ENCODE measurements around the gene PCNT.
A peak's percentile ranks its signal among the peaks of the same experiment; 100 is the strongest.
"Not testable (repeated sequence)": the region's sequence is repeated elsewhere in the genome, so short reads cannot be mapped to it uniquely, and the experiment has no call there.

PCNT gene

GRCh38 chr21:46455575-46456385 is 131.8 kb downstream of the PCNT start:
- no peak overlapping the region for H3K9ac ChIP-seq (ENCODE audit: low read depth, low read length)
- no peaks in the 10 kb centered on the region for H3K27me3 ChIP-seq (ENCODE audit: control insufficient read depth, insufficient read depth, low read length)
- no peaks in the 10 kb centered on the region for H3K9me3 ChIP-seq (ENCODE audit: control insufficient read depth, insufficient read depth, low read length)
- no peak overlapping the region for H3K4me3 ChIP-seq (ENCODE audit: low read depth, low read length)
- H3K36me3 ChIP-seq (ENCODE audit: control insufficient read depth, insufficient read depth, low read length), result peaks cover 17% of the 10 kb centered on the region
- no peak overlapping the region for H3K27ac ChIP-seq (ENCODE audit: low read depth, low read length)
- H3K4me1 ChIP-seq (ENCODE audit: control insufficient read depth, insufficient read depth, low read length), result peaks cover 6% of the 10 kb centered on the region

- Histone ChIP-seq H3K9ac (ENCODE audit: low read depth, low read length) (no peak overlapping the region), H3K9me3 (ENCODE audit: control insufficient read depth, insufficient read depth, low read length) (no peaks in the 10 kb centered on the region), H3K27ac (ENCODE audit: low read depth, low read length) (no peak overlapping the region), H3K4me1 (ENCODE audit: control insufficient read depth, insufficient read depth, low read length) (peaks cover 6% of the 10 kb centered on the region), H3K36me3 (ENCODE audit: control insufficient read depth, insufficient read depth, low read length) (peaks cover 17% of the 10 kb centered on the region), H3K4me3 (ENCODE audit: low read depth, low read length) (no peak overlapping the region), H3K27me3 (ENCODE audit: control insufficient read depth, insufficient read depth, low read length) (no peaks in the 10 kb centered on the region)
These were observed 132.8 kb downstream of the PCNT start for GRCh38 chr21:46456750-46457149.

GRCh38 chr21:46457801-46458314 is 133.9 kb downstream of the PCNT start:
- Histone ChIP-seq H3K4me1 (ENCODE audit: control insufficient read depth, insufficient read depth, low read length) (peaks cover 6% of the 10 kb centered on the region), H3K9me3 (ENCODE audit: control insufficient read depth, insufficient read depth, low read length) (no peaks in the 10 kb centered on the region), H3K4me3 (ENCODE audit: low read depth, low read length) (peak overlapping the region; percentile 92), H3K9ac (ENCODE audit: low read depth, low read length) (peak overlapping the region; percentile 90), H3K27me3 (ENCODE audit: control insufficient read depth, insufficient read depth, low read length) (no peaks in the 10 kb centered on the region), H3K27ac (ENCODE audit: low read depth, low read length) (peak overlapping the region; percentile 93), H3K36me3 (ENCODE audit: control insufficient read depth, insufficient read depth, low read length) (peaks cover 20% of the 10 kb centered on the region)

GRCh38 chr21:46458315-46459023 is 134.5 kb downstream of the PCNT start, which contains the start of gene DIP2A:
Gene DIP2A (plus strand): TSS chr21:46458891. CDS start chr21:46459132, 241 bp downstream.
- Histone ChIP-seq H3K36me3 (ENCODE audit: control insufficient read depth, insufficient read depth, low read length) (peaks cover 25% of the 10 kb centered on the region), H3K4me3 (ENCODE audit: low read depth, low read length) (peak within 1 kb of the TSS; percentile 92), H3K9ac (ENCODE audit: low read depth, low read length) (peak within 1 kb of the TSS; percentile 90), H3K9me3 (ENCODE audit: control insufficient read depth, insufficient read depth, low read length) (no peaks in the 10 kb centered on the region), H3K27ac (ENCODE audit: low read depth, low read length) (peak within 1 kb of the TSS; percentile 93), H3K4me1 (ENCODE audit: control insufficient read depth, insufficient read depth, low read length) (peaks cover 6% of the 10 kb centered on the region), H3K27me3 (ENCODE audit: control insufficient read depth, insufficient read depth, low read length) (no peaks in the 10 kb centered on the region)

- Histone ChIP-seq H3K4me3 (ENCODE audit: low read depth, low read length) (peak overlapping the region; percentile 92), H3K9ac (ENCODE audit: low read depth, low read length) (peak overlapping the region; percentile 66; the same call in 1 of the 2 replicates)
These were observed 135.0 kb downstream of the PCNT start for GRCh38 chr21:46459024-46459355.

GRCh38 chr21:46459356-46460112 is 135.6 kb downstream of the PCNT start:
- Histone ChIP-seq H3K9me3 (ENCODE audit: control insufficient read depth, insufficient read depth, low read length) (no peaks in the 10 kb centered on the region), H3K4me1 (ENCODE audit: control insufficient read depth, insufficient read depth, low read length) (peaks cover 6% of the 10 kb centered on the region), H3K27me3 (ENCODE audit: control insufficient read depth, insufficient read depth, low read length) (no peaks in the 10 kb centered on the region), H3K9ac (ENCODE audit: low read depth, low read length) (no peak overlapping the region), H3K36me3 (ENCODE audit: control insufficient read depth, insufficient read depth, low read length) (peaks cover 28% of the 10 kb centered on the region), H3K4me3 (ENCODE audit: low read depth, low read length) (peak overlapping the region; percentile 92), H3K27ac (ENCODE audit: low read depth, low read length) (no peak overlapping the region)

More at GRCh38 chr21:46459024-46459355, 135.0 kb downstream of the PCNT start:
- H3K27me3 ChIP-seq (ENCODE audit: control insufficient read depth, insufficient read depth, low read length), result no peaks in the 10 kb centered on the region
- H3K36me3 ChIP-seq (ENCODE audit: control insufficient read depth, insufficient read depth, low read length), result peaks cover 25% of the 10 kb centered on the region
- H3K27ac ChIP-seq (ENCODE audit: low read depth, low read length), result peak overlapping the region; percentile 68
- no peaks in the 10 kb centered on the region for H3K9me3 ChIP-seq (ENCODE audit: control insufficient read depth, insufficient read depth, low read length)
- peaks cover 6% of the 10 kb centered on the region for H3K4me1 ChIP-seq (ENCODE audit: control insufficient read depth, insufficient read depth, low read length)

- Histone ChIP-seq H3K4me3 (ENCODE audit: low read depth, low read length) (no peak overlapping the region), H3K27me3 (ENCODE audit: control insufficient read depth, insufficient read depth, low read length) (no peaks in the 10 kb centered on the region), H3K36me3 (ENCODE audit: control insufficient read depth, insufficient read depth, low read length) (peaks cover 20% of the 10 kb centered on the region), H3K9ac (ENCODE audit: low read depth, low read length) (no peak overlapping the region), H3K9me3 (ENCODE audit: control insufficient read depth, insufficient read depth, low read length) (no peaks in the 10 kb centered on the region), H3K4me1 (ENCODE audit: control insufficient read depth, insufficient read depth, low read length) (peaks cover 6% of the 10 kb centered on the region), H3K27ac (ENCODE audit: low read depth, low read length) (no peak overlapping the region)
These were observed 138.0 kb downstream of the PCNT start for GRCh38 chr21:46461909-46462308.

GRCh38 chr21:46465153-46465552 is 141.2 kb downstream of the PCNT start:
- not testable (repeated sequence) for H3K4me3 ChIP-seq (ENCODE audit: low read depth, low read length); H3K27me3 ChIP-seq (ENCODE audit: control insufficient read depth, insufficient read depth, low read length); H3K27ac ChIP-seq (ENCODE audit: low read depth, low read length); H3K9ac ChIP-seq (ENCODE audit: low read depth, low read length); H3K4me1 ChIP-seq (ENCODE audit: control insufficient read depth, insufficient read depth, low read length); H3K9me3 ChIP-seq (ENCODE audit: control insufficient read depth, insufficient read depth, low read length)
- H3K36me3 ChIP-seq (ENCODE audit: control insufficient read depth, insufficient read depth, low read length), result peaks cover 24% of the 10 kb centered on the region

- Histone ChIP-seq H3K4me1 (ENCODE audit: control insufficient read depth, insufficient read depth, low read length) (no peaks in the 10 kb centered on the region), H3K27me3 (ENCODE audit: control insufficient read depth, insufficient read depth, low read length) (no peaks in the 10 kb centered on the region), H3K4me3 (ENCODE audit: low read depth, low read length) (no peak overlapping the region), H3K9ac (ENCODE audit: low read depth, low read length) (no peak overlapping the region), H3K27ac (ENCODE audit: low read depth, low read length) (no peak overlapping the region), H3K36me3 (ENCODE audit: control insufficient read depth, insufficient read depth, low read length) (peaks cover 24% of the 10 kb centered on the region), H3K9me3 (ENCODE audit: control insufficient read depth, insufficient read depth, low read length) (no peaks in the 10 kb centered on the region)
These were observed 141.7 kb downstream of the PCNT start for GRCh38 chr21:46465651-46466050.

GRCh38 chr21:46468108-46468774 is 144.3 kb downstream of the PCNT start:
- Histone ChIP-seq H3K4me1 (ENCODE audit: control insufficient read depth, insufficient read depth, low read length) (no peaks in the 10 kb centered on the region), H3K36me3 (ENCODE audit: control insufficient read depth, insufficient read depth, low read length) (peaks cover 17% of the 10 kb centered on the region), H3K27me3 (ENCODE audit: control insufficient read depth, insufficient read depth, low read length) (no peaks in the 10 kb centered on the region), H3K9me3 (ENCODE audit: control insufficient read depth, insufficient read depth, low read length) (no peaks in the 10 kb centered on the region), H3K27ac (ENCODE audit: low read depth, low read length) (no peak overlapping the region), H3K4me3 (ENCODE audit: low read depth, low read length) (no peak overlapping the region), H3K9ac (ENCODE audit: low read depth, low read length) (no peak overlapping the region)
